Activated CD4-positive, alpha-beta memory T cell treated with anti-CD3 and anti-CD28 coated beads for 36 hours (primary cell): ENCODE measurements around the gene NARS2. TPM values are rescaled to one million over a fixed set of nuclear protein-coding genes. Genes with fewer than 3 reads are reported as not detected.
A peak's percentile ranks its signal among the peaks of the same experiment; 100 is the strongest.

Source experiments
- CTCF ChIA-PET: fragments of 350-600 bp; sonication (Branson Sonifier 250); formaldehyde crosslinking; loops from one replicate; lab custom pipeline; 2021; ENCODE audit warnings: antibody characterized with exemption, inconsistent platforms; lab: Charles Lee
- POLR2A ChIA-PET: fragments of 350-600 bp; sonication (Branson Sonifier 250); formaldehyde crosslinking; loops from one replicate; lab custom pipeline; 2021; ENCODE audit warnings: antibody characterized with exemption; lab: Charles Lee
- DNase-seq: peaks from one replicate; pipeline ENCODE4 v3.0.0-alpha.2; 2020
- H3K27ac Mint-ChIP-seq: one replicate; pipeline ENCODE4 v1.8.0; 2021; ENCODE audit warnings: mixed read lengths
- H3K27me3 Mint-ChIP-seq: one replicate; pipeline ENCODE4 v1.8.0; 2021; ENCODE audit warnings: mixed read lengths
- H3K36me3 Mint-ChIP-seq: one replicate; pipeline ENCODE4 v1.8.0; 2021; ENCODE audit warnings: mixed read lengths
- H3K4me1 Mint-ChIP-seq: one replicate; pipeline ENCODE4 v1.8.0; 2021; ENCODE audit warnings: low read depth, mixed read lengths
- H3K4me3 Mint-ChIP-seq: one replicate; pipeline ENCODE4 v1.8.0; 2021; ENCODE audit warnings: mild to moderate bottlenecking, mixed read lengths
- H3K9me3 Mint-ChIP-seq: one replicate; pipeline ENCODE4 v1.8.0; 2021; ENCODE audit warnings: mixed read lengths
- intact Hi-C: fragments of 100-400 bp; cut with micrococcal nuclease; formaldehyde crosslinking; loops from one replicate; pipeline ENCODE4 v1.15.1; 2023
- total RNA-seq, 2 experiments: library from RNA; stranded (reverse); gene quantifications; one replicate each; pipeline ENCODE4 v1.2.3, GENCODE V29; 2021

Gene NARS2
- total RNA-seq, 2 experiments from 2014 or later, result 22.7 to 24.6 TPM

- Mint-ChIP-seq H3K27ac (peak within 1 kb of the TSS; percentile 52), H3K9me3 (no peaks in the 10 kb centered on the region), H3K36me3 (no peaks in the 10 kb centered on the region), H3K4me1 (peaks cover 28% of the 10 kb centered on the region), H3K4me3 (peak within 1 kb of the TSS; percentile 80), H3K27me3 (peaks cover 19% of the 10 kb centered on the region)
- ChIA-PET CTCF (interaction anchor here (1.2 to 6.9 kb wide), 7 partner anchors 11 to 278 kb away, joined by 3 to 97 read pairs (median 13); partner anchors contain the start of genes ALG8 and NARS2), POLR2A (interaction anchor here (1.1 to 1.8 kb wide), 3 partner anchors 125 to 422 kb away, joined by 3 to 5 read pairs (median 3); partner anchors contain the start of genes KCTD21 and USP35)
- no peak for DNase-seq
- intact Hi-C loops, result loop anchor here (1.0 to 5.0 kb wide), 9 partner anchors 90 to 595 kb away; partner anchors contain the start of genes AAMDC, ALG8, KCTD21 and NDUFC2
Measured at GRCh38 chr11:78417175-78417887, 157.3 kb downstream of the NARS2 start, which contains the start of gene GAB2. GAB2 (minus strand) TSS chr11:78417820; CDS start chr11:78417720, 100 bp downstream.

- H3K9me3 Mint-ChIP-seq, result no peaks in the 10 kb centered on the region
- peaks cover 28% of the 10 kb centered on the region for H3K4me1 Mint-ChIP-seq
- H3K27me3 Mint-ChIP-seq, result peaks cover 19% of the 10 kb centered on the region
- peak; percentile 89 for DNase-seq
- H3K27ac Mint-ChIP-seq, result peak overlapping the region; percentile 52
- CTCF ChIA-PET, result interaction anchor here (1.2 to 6.9 kb wide), 8 partner anchors 10 to 189 kb away, joined by 3 to 97 read pairs (median 10); partner anchors contain the start of gene NARS2
- peak overlapping the region; percentile 80 for H3K4me3 Mint-ChIP-seq
- no peaks in the 10 kb centered on the region for H3K36me3 Mint-ChIP-seq
- intact Hi-C loops, result loop anchor here (1.0 to 5.0 kb wide), 9 partner anchors 89 to 594 kb away; partner anchors contain the start of genes AAMDC, ALG8, KCTD21 and NDUFC2
- POLR2A ChIA-PET, result interaction anchor here (1.2 kb wide), 1 partner anchor 421 kb away, joined by 3 read pairs; no protein-coding TSS in a partner anchor
Measured at GRCh38 chr11:78416285-78417174, 158.1 kb downstream of the NARS2 start.

GRCh38 chr11:78415338-78415737 lies 159.3 kb downstream of the NARS2 start:
- Mint-ChIP-seq H3K4me3 (no peak overlapping the region), H3K4me1 (peaks cover 24% of the 10 kb centered on the region), H3K27ac (no peak overlapping the region), H3K27me3 (peaks cover 14% of the 10 kb centered on the region), H3K36me3 (no peaks in the 10 kb centered on the region), H3K9me3 (no peaks in the 10 kb centered on the region)
- intact Hi-C loops, result loop anchor here (5.0 kb wide), 6 partner anchors 88 to 593 kb away; partner anchors contain the start of genes AAMDC, ALG8, NDUFC2 and RSF1
- ChIA-PET CTCF (interaction anchor here (0.6 to 6.9 kb wide), 13 partner anchors 8 to 421 kb away, joined by 3 to 97 read pairs (median 4); partner anchors contain the start of genes INTS4, KCTD21, NARS2 and USP35), POLR2A (no interaction called here)
- DNase-seq, result no peak

GRCh38 chr11:78414321-78415051 lies 160.2 kb downstream of the NARS2 start:
- Mint-ChIP-seq H3K4me1 (peaks cover 21% of the 10 kb centered on the region), H3K27me3 (peaks cover 11% of the 10 kb centered on the region), H3K4me3 (no peak overlapping the region), H3K9me3 (peaks cover 4% of the 10 kb centered on the region), H3K27ac (no peak overlapping the region), H3K36me3 (peaks cover 2% of the 10 kb centered on the region)
- intact Hi-C loops, result loop anchor here (5.0 kb wide), 6 partner anchors 87 to 592 kb away; partner anchors contain the start of genes AAMDC, ALG8, NDUFC2 and RSF1
- ChIA-PET POLR2A (no interaction called here), CTCF (interaction anchor here (0.6 to 6.9 kb wide), 10 partner anchors 14 to 420 kb away, joined by 3 to 97 read pairs (median 4); partner anchors contain the start of genes INTS4, KCTD21, NARS2 and USP35)
- no peak for DNase-seq

- intact Hi-C loops, result no loop called here
- Mint-ChIP-seq H3K4me1 (no peaks in the 10 kb centered on the region), H3K27ac (no peak overlapping the region), H3K36me3 (peaks cover 15% of the 10 kb centered on the region), H3K27me3 (no peaks in the 10 kb centered on the region), H3K9me3 (peaks cover 11% of the 10 kb centered on the region), H3K4me3 (no peak overlapping the region)
- POLR2A ChIA-PET, result no interaction called here
- CTCF ChIA-PET, result no interaction called here
- DNase-seq, result no peak
Measured at GRCh38 chr11:78408619-78409018, 166.0 kb downstream of the NARS2 start.

GRCh38 chr11:78406568-78407196 lies 168.0 kb downstream of the NARS2 start:
- Mint-ChIP-seq H3K27me3 (no peaks in the 10 kb centered on the region), H3K9me3 (peaks cover 11% of the 10 kb centered on the region), H3K4me1 (no peaks in the 10 kb centered on the region), H3K27ac (no peak overlapping the region), H3K4me3 (no peak overlapping the region), H3K36me3 (peaks cover 15% of the 10 kb centered on the region)
- ChIA-PET POLR2A (no interaction called here), CTCF (interaction anchor here (0.6 to 1.2 kb wide), 2 partner anchors 9 to 26 kb away, joined by 3 to 4 read pairs; no protein-coding TSS in a partner anchor)
- no peak for DNase-seq
- intact Hi-C loops, result no loop called here

- intact Hi-C loops, result no loop called here
- no peak for DNase-seq
- Mint-ChIP-seq H3K9me3 (peaks cover 11% of the 10 kb centered on the region), H3K4me3 (no peak overlapping the region), H3K36me3 (peaks cover 15% of the 10 kb centered on the region), H3K4me1 (no peaks in the 10 kb centered on the region), H3K27me3 (no peaks in the 10 kb centered on the region), H3K27ac (no peak overlapping the region)
- POLR2A ChIA-PET, result no interaction called here
- CTCF ChIA-PET, result interaction anchor here (0.6 to 1.2 kb wide), 2 partner anchors 10 to 25 kb away, joined by 3 to 4 read pairs; no protein-coding TSS in a partner anchor
Measured at GRCh38 chr11:78405805-78406204, 168.9 kb downstream of the NARS2 start.

GRCh38 chr11:78403781-78404180 lies 170.9 kb downstream of the NARS2 start:
- no peaks in the 10 kb centered on the region for H3K4me1 Mint-ChIP-seq
- intact Hi-C loops, result no loop called here
- no peak overlapping the region for H3K27ac Mint-ChIP-seq
- H3K36me3 Mint-ChIP-seq, result peaks cover 10% of the 10 kb centered on the region
- ChIA-PET POLR2A (no interaction called here), CTCF (interaction anchor here (1.1 kb wide), 1 partner anchor 12 kb away, joined by 5 read pairs; no protein-coding TSS in a partner anchor)
- no peak overlapping the region for H3K4me3 Mint-ChIP-seq
- H3K9me3 Mint-ChIP-seq, result peaks cover 6% of the 10 kb centered on the region
- no peaks in the 10 kb centered on the region for H3K27me3 Mint-ChIP-seq
- DNase-seq, result no peak

- CTCF ChIA-PET, result interaction anchor here (1.1 kb wide), 1 partner anchor 13 kb away, joined by 5 read pairs; no protein-coding TSS in a partner anchor
- Mint-ChIP-seq H3K27ac (no peak overlapping the region), H3K27me3 (no peaks in the 10 kb centered on the region), H3K4me3 (no peak overlapping the region), H3K36me3 (peaks cover 6% of the 10 kb centered on the region), H3K9me3 (peaks cover 3% of the 10 kb centered on the region), H3K4me1 (no peaks in the 10 kb centered on the region)
- POLR2A ChIA-PET, result no interaction called here
- no peak for DNase-seq
- intact Hi-C loops, result no loop called here
Measured at GRCh38 chr11:78402847-78403246, 171.8 kb downstream of the NARS2 start.

GRCh38 chr11:78400702-78401101 lies 174.0 kb downstream of the NARS2 start:
- H3K4me3 Mint-ChIP-seq, result no peak overlapping the region
- no peak for DNase-seq
- H3K27ac Mint-ChIP-seq, result no peak overlapping the region
- ChIA-PET POLR2A (no interaction called here), CTCF (interaction anchor here (0.6 to 1.2 kb wide), 3 partner anchors 13 to 164 kb away, joined by 3 read pairs; no protein-coding TSS in a partner anchor)
- no peaks in the 10 kb centered on the region for H3K27me3 Mint-ChIP-seq
- H3K4me1 Mint-ChIP-seq, result no peaks in the 10 kb centered on the region
- intact Hi-C loops, result no loop called here
- H3K9me3 Mint-ChIP-seq, result no peaks in the 10 kb centered on the region
- H3K36me3 Mint-ChIP-seq, result no peaks in the 10 kb centered on the region
